IMR-90 (cell line): ENCODE results near the gene LARP4B. TPM values are rescaled to one million over a fixed set of nuclear protein-coding genes. Genes with fewer than 3 reads are reported as not detected.

Source experiments
- ATAC-seq: fragments of 200-7000 bp; cut with Tn5 transposase; 2 replicates; pipeline ENCODE4 v1.9.1; 2020; ENCODE audit warnings: low read depth, mild to moderate bottlenecking, moderate library complexity
- BruUV-seq: library from RNA; stranded (reverse); fragments of 400-500 nt; replicated peaks from 2 replicates; lab custom pipeline; 2021; lab: Mats Ljungman, UMichigan
- CTCF ChIA-PET: fragments of 300-600 bp; formaldehyde crosslinking; extraction: SDS; loops from one replicate; lab custom pipeline; 2021; ENCODE audit warnings: antibody characterized with exemption; lab: Yijun Ruan, JAX
- POLR2A ChIA-PET: fragments of 300-600 bp; sonication (Branson Sonifier 250); formaldehyde crosslinking; loops from one replicate; lab custom pipeline; 2022; ENCODE audit warnings: antibody characterized with exemption; ENCODE audit not compliant: unreplicated experiment; lab: Charles Lee
- DNase-seq: peaks from one replicate; pipeline ENCODE4 v3.0.0; 2013
- H2AFZ ChIP-seq: replicated peaks from 2 replicates; pipeline ENCODE3; 2013; ENCODE audit warnings: low read length, mild to moderate bottlenecking; ENCODE audit not compliant: poor library complexity
- H2AK5ac ChIP-seq: 2 replicates; pipeline ENCODE4 v1.6.1; 2013; ENCODE audit warnings: low read depth, low read length, inconsistent platforms
- H2AK9ac ChIP-seq: replicated peaks from 2 replicates; pipeline ENCODE3; 2013; ENCODE audit warnings: mild to moderate bottlenecking, low read depth, low read length, moderate library complexity; ENCODE audit not compliant: poor library complexity
- H2BK120ac ChIP-seq: 2 replicates; pipeline ENCODE4 v1.6.1; 2013; ENCODE audit warnings: low read depth, low read length, inconsistent platforms
- H2BK15ac ChIP-seq: 3 replicates; pipeline ENCODE4 v1.6.1; 2013; ENCODE audit warnings: low read depth, low read length, inconsistent platforms
- H2BK20ac ChIP-seq: 2 replicates; pipeline ENCODE4 v1.6.1; 2013; ENCODE audit warnings: low read depth, mild to moderate bottlenecking, inconsistent platforms, low read length, moderate library complexity
- H2BK5ac ChIP-seq: 2 replicates; pipeline ENCODE4 v1.6.1; 2013; ENCODE audit warnings: mild to moderate bottlenecking, low read depth, low read length, inconsistent platforms; ENCODE audit not compliant: poor library complexity, severe bottlenecking
- H3K14ac ChIP-seq: replicated peaks from 2 replicates; pipeline ENCODE4 v1.6.1; 2013; ENCODE audit warnings: low read depth, low read length, inconsistent platforms
- H3K18ac ChIP-seq: 2 replicates; pipeline ENCODE4 v1.6.1; 2013; ENCODE audit warnings: low read depth, low read length, control low read depth
- H3K23ac ChIP-seq: 2 replicates; pipeline ENCODE4 v1.6.1; 2013; ENCODE audit warnings: low read depth, low read length, inconsistent platforms
- H3K27ac ChIP-seq: 2 replicates; pipeline ENCODE4 v1.5.1; 2013; ENCODE audit warnings: mild to moderate bottlenecking, control low read depth, low read length; ENCODE audit not compliant: insufficient read depth
- H3K27me3 ChIP-seq: 2 replicates; pipeline ENCODE4 v1.6.1; 2013; ENCODE audit warnings: low read length; ENCODE audit not compliant: control insufficient read depth, insufficient read depth
- H3K36me3 ChIP-seq: 2 replicates; pipeline ENCODE4 v1.6.1; 2013; ENCODE audit warnings: low read length, mixed read lengths; ENCODE audit not compliant: control insufficient read depth, insufficient read depth
- H3K4ac ChIP-seq: 2 replicates; pipeline ENCODE4 v1.6.1; 2013; ENCODE audit warnings: low read depth, low read length, inconsistent platforms
- H3K4me1 ChIP-seq: 2 replicates; pipeline ENCODE4 v1.6.1; 2013; ENCODE audit warnings: low read length, mixed read lengths; ENCODE audit not compliant: control insufficient read depth, insufficient read depth
- H3K4me2 ChIP-seq: 2 replicates; pipeline ENCODE4 v1.6.1; 2013; ENCODE audit warnings: low read depth, mild to moderate bottlenecking, control low read depth, low read length, moderate library complexity
- H3K4me3 ChIP-seq: 2 replicates; pipeline ENCODE4 v1.5.1; 2013; ENCODE audit warnings: low read depth, mild to moderate bottlenecking, control low read depth, low read length, moderate library complexity; ENCODE audit not compliant: insufficient read depth
- H3K56ac ChIP-seq: 2 replicates; pipeline ENCODE4 v1.6.1; 2013; ENCODE audit warnings: low read length, inconsistent platforms; ENCODE audit not compliant: insufficient read depth; ENCODE audit errors: extremely low read depth
- H3K79me1 ChIP-seq, 2 experiments: 2 replicates each; pipeline ENCODE4 v1.6.1; 2013; ENCODE audit warnings: low read length in 2 of 2, inconsistent platforms in 1 of 2, low read depth in 1 of 2
- H3K9ac ChIP-seq: 2 replicates; pipeline ENCODE4 v1.6.1; 2013; ENCODE audit warnings: low read depth, low read length, control low read depth
- H3K9me1 ChIP-seq: 2 replicates; pipeline ENCODE4 v1.6.1; 2013; ENCODE audit warnings: low read length, inconsistent platforms; ENCODE audit not compliant: insufficient read depth
- H3K9me3 ChIP-seq: 2 replicates; pipeline ENCODE4 v1.6.1; 2013; ENCODE audit warnings: low read length; ENCODE audit not compliant: control insufficient read depth, insufficient read depth
- H4K20me1 ChIP-seq: 2 replicates; pipeline ENCODE4 v1.6.1; 2013; ENCODE audit warnings: low read length, inconsistent platforms; ENCODE audit not compliant: insufficient read depth
- H4K5ac ChIP-seq: 2 replicates; pipeline ENCODE4 v1.6.1; 2013; ENCODE audit warnings: mild to moderate bottlenecking, low read depth, low read length, control low read depth
- H4K8ac ChIP-seq, 2 experiments: 2 replicates each; pipeline ENCODE4 v1.6.1; 2013; ENCODE audit warnings: low read depth in 2 of 2, low read length in 2 of 2, control low read depth in 1 of 2, inconsistent platforms in 1 of 2
- H4K91ac ChIP-seq: 2 replicates; pipeline ENCODE4 v1.6.1; 2013; ENCODE audit warnings: low read depth, low read length, inconsistent platforms; ENCODE audit not compliant: insufficient read depth
- RFX5 ChIP-seq: IDR thresholded peaks from 2 replicates; pipeline ENCODE4 v1.8.0; 2012; ENCODE audit warnings: low read depth, mild to moderate bottlenecking, low read length, moderate library complexity
- USF2 ChIP-seq: fragments of 150-350 bp; IDR thresholded peaks from 2 replicates; pipeline ENCODE4 v1.6.1; 2017; ENCODE audit warnings: mild to moderate bottlenecking, antibody characterized with exemption, low read length, low read depth
- WGBS, 2 experiments: methylation state at CpG; one replicate each; pipeline versions ENCODE4 v1.1.5 to v1.1.7; 2013; ENCODE audit warnings: missing lambda C conversion rate in 2 of 2; ENCODE audit not compliant: insufficient read length in 1 of 2; ENCODE audit errors: extremely low coverage in 2 of 2; 5-methylcytosine and 5-hydroxymethylcytosine counted together
- dilution Hi-C: fragments of 300-500 bp; cut with HindIII; formaldehyde crosslinking; loops from one replicate; pipeline ENCODE4 v1.14.3; 2018; ENCODE audit warnings: low sequenced_read_pairs; ENCODE audit not compliant: unreplicated experiment
- in situ Hi-C: fragments of 300-500 bp; cut with MboI; formaldehyde crosslinking; loops from 3 replicates; pipeline ENCODE4 v1.14.3; 2019; ENCODE audit warnings: low sequenced_read_pairs, inconsistent platforms, mixed read lengths
- intact Hi-C: fragments of 100-400 bp; cut with micrococcal nuclease; formaldehyde crosslinking; loops from 2 replicates; pipeline ENCODE4 v1.10.0; 2022
- polyA plus RNA-seq, 3 experiments: library from polyadenylated mRNA; depleted of rRNA; stranded (reverse); fragments of >200 nt; gene quantifications; 2 replicates each; pipeline ENCODE4 v1.2.3, GENCODE V29; 2012; ENCODE audit warnings: low replicate concordance in 1 of 3
- total RNA-seq: library from RNA; depleted of rRNA; stranded (reverse); fragments of >200 nt; gene quantifications from 2 replicates; pipeline ENCODE4 v1.2.3, GENCODE V29; 2012

LARP4B gene
- total and polyA plus RNA-seq, 2 of the 4 experiments (the other 2 are of a cell fraction): 24.3 to 25.5 TPM

GRCh38 chr10:777913-778479 is 153.5 kb downstream of the LARP4B start:
- H2BK120ac ChIP-seq: no peak overlapping the region
- H2BK5ac ChIP-seq: no peak overlapping the region
- H3K4me2 ChIP-seq: no peak overlapping the region
- H3K18ac ChIP-seq: no peak overlapping the region
- no peaks in the 10 kb centered on the region for H3K9me1 ChIP-seq
- no peak overlapping the region for H4K8ac ChIP-seq
- DNase-seq: no peak
- H2AK5ac ChIP-seq: no peak overlapping the region
- H3K23ac ChIP-seq: no peak overlapping the region
- no peaks in the 10 kb centered on the region for H3K36me3 ChIP-seq
- in situ Hi-C loops (no loop called here), intact Hi-C loops (no loop called here), dilution Hi-C loops (no loop called here)
- H4K20me1 ChIP-seq: no peaks in the 10 kb centered on the region
- no peak overlapping the region for H3K14ac ChIP-seq
- no peak overlapping the region for H3K27ac ChIP-seq
- H3K4me3 ChIP-seq: no peak overlapping the region
- ATAC-seq: no peak
- no peak overlapping the region for H3K56ac ChIP-seq
- H2AK9ac ChIP-seq: no peak overlapping the region
- no peaks in the 10 kb centered on the region for H3K9me3 ChIP-seq
- H2BK20ac ChIP-seq: no peak overlapping the region
- H3K4ac ChIP-seq: no peak overlapping the region
- H3K27me3 ChIP-seq: peaks cover 2% of the 10 kb centered on the region; the same call in 1 of the 2 replicates
- BruUV-seq: no TSS peak
- ChIA-PET CTCF (no interaction called here), POLR2A (no interaction called here)
- H3K9ac ChIP-seq: no peak overlapping the region
- H4K5ac ChIP-seq: no peak overlapping the region
- no peak overlapping the region for H2BK15ac ChIP-seq
- no peaks in the 10 kb centered on the region for H3K79me1 ChIP-seq
- TF ChIP-seq RFX5 (no peak), USF2 (no peak)
- no peak overlapping the region for H2AFZ ChIP-seq
- H3K4me1 ChIP-seq: peaks cover 2% of the 10 kb centered on the region
- WGBS, 2 experiments: 100% methylated on average over 1 of the region's 16 CpGs; no CpG with 5 or more reads in 1 of the 2 experiments
- H4K91ac ChIP-seq: no peak overlapping the region
